NB4 (cell line): ENCODE measurements around the gene METTL4.

Experiments
- DNase-seq: peaks from one replicate; pipeline ENCODE4 v3.0.0; 2010; ENCODE audit warnings: low read depth
- H3K4me3 ChIP-seq: one replicate; pipeline ENCODE4 v1.5.1; 2011; ENCODE audit warnings: mild to moderate bottlenecking, low read depth, low read length, moderate library complexity
- MYC ChIP-seq: IDR thresholded peaks from 2 replicates; pipeline ENCODE4 v1.6.1; 2011; ENCODE audit warnings: low read depth, low read length
- POLR2A ChIP-seq: IDR thresholded peaks from 2 replicates; pipeline ENCODE4 v1.6.1; 2011; ENCODE audit warnings: mild to moderate bottlenecking; ENCODE audit not compliant: insufficient read length; ENCODE audit errors: extremely low read depth
- TF ChIP-seq, protein P1 (sequence below): IDR thresholded peaks from one replicate; pipeline ENCODE4 v1.5.1; 2012; ENCODE audit warnings: low read depth, low read length
- TF ChIP-seq, protein P2 (sequence below): IDR thresholded peaks from 2 replicates; pipeline ENCODE4 v1.6.1; 2011; ENCODE audit warnings: low read depth, low read length

The METTL4 gene

DNA sequence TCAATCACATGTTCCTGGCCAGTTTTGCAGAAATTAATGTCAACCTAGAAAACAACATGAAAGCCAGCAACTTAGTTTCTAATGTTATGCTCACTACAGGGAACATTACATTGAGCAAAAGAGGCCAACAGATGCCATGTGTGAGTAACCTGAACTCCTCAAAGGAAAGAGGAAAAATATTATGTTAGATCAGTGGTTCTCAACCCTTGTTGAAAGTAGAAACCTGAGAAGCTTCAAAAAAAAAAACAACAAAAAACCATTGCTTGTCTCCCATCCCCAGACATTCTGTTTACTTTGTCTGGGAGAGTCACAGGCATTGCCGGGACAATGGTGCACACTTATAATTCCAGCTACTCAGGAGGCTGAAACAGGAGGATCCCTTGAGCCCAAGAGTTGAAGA is 57.7 kb downstream of the METTL4 start:
- H3K4me3 ChIP-seq: no peak overlapping the region
- TF ChIP-seq, protein P1, sequence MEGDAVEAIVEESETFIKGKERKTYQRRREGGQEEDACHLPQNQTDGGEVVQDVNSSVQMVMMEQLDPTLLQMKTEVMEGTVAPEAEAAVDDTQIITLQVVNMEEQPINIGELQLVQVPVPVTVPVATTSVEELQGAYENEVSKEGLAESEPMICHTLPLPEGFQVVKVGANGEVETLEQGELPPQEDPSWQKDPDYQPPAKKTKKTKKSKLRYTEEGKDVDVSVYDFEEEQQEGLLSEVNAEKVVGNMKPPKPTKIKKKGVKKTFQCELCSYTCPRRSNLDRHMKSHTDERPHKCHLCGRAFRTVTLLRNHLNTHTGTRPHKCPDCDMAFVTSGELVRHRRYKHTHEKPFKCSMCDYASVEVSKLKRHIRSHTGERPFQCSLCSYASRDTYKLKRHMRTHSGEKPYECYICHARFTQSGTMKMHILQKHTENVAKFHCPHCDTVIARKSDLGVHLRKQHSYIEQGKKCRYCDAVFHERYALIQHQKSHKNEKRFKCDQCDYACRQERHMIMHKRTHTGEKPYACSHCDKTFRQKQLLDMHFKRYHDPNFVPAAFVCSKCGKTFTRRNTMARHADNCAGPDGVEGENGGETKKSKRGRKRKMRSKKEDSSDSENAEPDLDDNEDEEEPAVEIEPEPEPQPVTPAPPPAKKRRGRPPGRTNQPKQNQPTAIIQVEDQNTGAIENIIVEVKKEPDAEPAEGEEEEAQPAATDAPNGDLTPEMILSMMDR: no peak
- TF ChIP-seq MYC (no peak), POLR2A (no peak)
- DNase-seq: no peak

DNA sequence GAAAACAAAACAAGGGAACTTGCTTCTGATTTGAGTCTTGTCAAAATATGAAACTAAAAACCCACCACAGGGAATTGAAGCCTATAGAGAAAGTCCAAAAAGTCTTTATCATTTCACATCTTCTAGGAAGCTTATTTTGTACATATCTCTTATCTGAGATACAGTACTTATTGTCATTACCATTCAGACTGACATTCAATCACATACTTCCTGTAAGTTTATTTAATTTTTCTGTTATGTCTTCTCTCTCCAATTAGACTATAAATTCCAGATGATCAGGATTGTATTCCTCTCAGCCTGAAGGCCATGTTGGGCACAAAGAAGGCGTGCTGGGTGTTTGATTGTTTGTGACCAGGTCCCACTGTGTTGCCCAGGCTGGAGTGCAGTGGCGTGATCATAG is 59.2 kb downstream of the METTL4 start:
- H3K4me3 ChIP-seq: no peak overlapping the region
- DNase-seq: no peak
- TF ChIP-seq, protein P1: no peak
- no peak for TF ChIP-seq POLR2A
- TF ChIP-seq MYC: no peak
- TF ChIP-seq, protein P2, sequence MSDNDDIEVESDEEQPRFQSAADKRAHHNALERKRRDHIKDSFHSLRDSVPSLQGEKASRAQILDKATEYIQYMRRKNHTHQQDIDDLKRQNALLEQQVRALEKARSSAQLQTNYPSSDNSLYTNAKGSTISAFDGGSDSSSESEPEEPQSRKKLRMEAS: no peak

DNA sequence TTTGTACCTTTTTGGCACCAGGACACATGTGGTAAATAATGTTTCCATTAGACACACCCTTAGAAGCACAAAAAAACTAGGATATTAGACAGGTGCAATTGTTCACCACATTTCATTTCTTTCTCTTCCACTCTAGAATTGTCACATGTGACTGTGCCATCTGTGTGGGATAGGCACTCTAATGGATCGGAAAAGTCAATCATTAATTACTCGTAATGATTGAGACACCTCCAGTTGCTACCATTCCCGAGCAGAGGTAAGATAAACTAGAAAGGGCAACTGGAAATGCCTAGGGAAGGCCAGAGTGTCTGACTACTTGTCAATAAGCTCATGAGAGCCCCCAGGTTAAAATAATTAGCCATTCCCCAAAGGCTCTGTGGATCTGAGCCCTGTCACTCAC is 59.9 kb downstream of the METTL4 start:
- TF ChIP-seq POLR2A: no peak
- TF ChIP-seq, protein P2: no peak
- no peak for TF ChIP-seq MYC
- TF ChIP-seq, protein P1: no peak
- DNase-seq: no peak
- no peak overlapping the region for H3K4me3 ChIP-seq

DNA sequence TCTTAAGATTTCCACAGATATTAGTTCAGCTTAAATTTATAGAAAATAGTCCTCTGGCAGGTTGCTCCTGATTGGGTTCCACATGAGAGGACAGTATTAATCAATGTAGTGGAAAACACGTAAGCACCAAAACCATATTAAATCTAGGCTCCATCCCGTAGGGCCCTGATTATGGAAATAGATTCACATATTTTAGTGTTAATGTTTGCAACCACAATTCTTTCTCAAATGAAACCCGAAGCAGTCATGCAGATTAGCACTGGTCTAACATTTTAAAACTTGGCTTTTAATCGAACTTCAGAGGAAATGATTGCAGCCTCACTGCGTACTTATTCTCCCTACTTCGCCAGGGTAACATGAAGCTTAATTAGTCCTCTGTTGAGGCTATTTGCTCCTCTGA is 60.9 kb downstream of the METTL4 start:
- TF ChIP-seq, protein P1: no peak
- TF ChIP-seq, protein P2: no peak
- no peak for TF ChIP-seq MYC
- DNase-seq: no peak
- no peak overlapping the region for H3K4me3 ChIP-seq

DNA sequence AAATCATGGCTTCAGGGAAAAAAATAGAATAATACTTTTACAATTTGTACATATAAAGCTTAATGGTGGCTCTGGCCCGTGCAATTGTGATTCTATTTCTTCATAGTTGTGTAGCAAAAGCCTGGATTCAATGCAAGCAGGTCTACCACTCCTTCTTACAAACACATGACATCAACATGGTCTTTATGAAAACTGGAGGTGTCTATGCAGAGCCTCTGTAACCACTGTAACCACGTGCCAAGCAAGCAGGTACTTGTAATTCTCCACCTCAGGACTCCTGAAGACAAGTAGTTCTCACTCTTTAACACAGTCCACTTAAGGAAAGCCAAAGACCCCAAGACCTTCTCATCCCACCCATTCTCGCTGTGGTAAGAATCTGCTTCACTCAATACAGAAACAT is 62.6 kb downstream of the METTL4 start:
- no peak overlapping the region for H3K4me3 ChIP-seq
- DNase-seq: no peak
- TF ChIP-seq, protein P2: no peak
- TF ChIP-seq POLR2A (no peak), MYC (no peak)
- TF ChIP-seq, protein P1: no peak

DNA sequence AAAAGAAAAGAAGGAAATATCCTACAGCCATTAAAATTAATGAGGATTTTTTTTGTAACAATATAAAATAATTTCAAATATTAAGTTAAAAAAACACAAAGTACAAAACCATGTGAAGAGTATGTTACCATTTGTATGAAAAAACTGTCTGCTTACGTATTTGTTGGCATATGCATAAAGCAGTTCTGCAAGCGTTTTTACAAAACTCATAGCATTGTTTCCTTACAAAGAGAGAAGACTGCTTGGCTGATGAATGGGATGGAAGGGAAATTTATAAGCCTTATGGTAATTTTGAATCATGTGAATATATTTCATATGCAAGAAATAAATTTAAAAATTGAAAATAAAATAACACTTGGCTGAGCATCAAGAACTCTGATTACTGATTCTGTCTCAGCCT is 63.1 kb downstream of the METTL4 start:
- H3K4me3 ChIP-seq: no peak overlapping the region
- no peak for DNase-seq
- TF ChIP-seq, protein P2: no peak
- TF ChIP-seq POLR2A: no peak
- TF ChIP-seq, protein P1: no peak
- no peak for TF ChIP-seq MYC
